ENCODE results near the gene IGFL2. TPM values are rescaled to one million over a fixed set of nuclear protein-coding genes. Genes with fewer than 3 reads are reported as not detected.

Gene IGFL2
- total RNA-seq, 2 donors from 2014 or later, result 0.72 TPM; not detected in 1

Other genes with a start within 250 kb of the IGFL2 start
- 1 to 10 TPM; 7.1 to 7.5 TPM for gene MYPOP, start 245.6 kb upstream of the IGFL2 start, total RNA-seq
- not detected for gene NANOS2, start 233.5 kb upstream of the IGFL2 start, total RNA-seq
- gene NOVA2, start 174.4 kb upstream of the IGFL2 start, total RNA-seq, result not detected
- 10 to 100 TPM; 13.5 to 15.6 TPM for gene CCDC61, start 152.8 kb upstream of the IGFL2 start, total RNA-seq
- gene PGLYRP1, start 125.2 kb upstream of the IGFL2 start, total RNA-seq, result not detected
- not detected for gene IGFL4, start 107.2 kb upstream of the IGFL2 start, total RNA-seq
- gene IGFL3, start 23.6 kb upstream of the IGFL2 start, total RNA-seq, result not detected
- gene IGFL1, start 81.5 kb downstream of the IGFL2 start, total RNA-seq, result not detected
- gene HIF3A, start 148.8 kb downstream of the IGFL2 start, total RNA-seq, result not detected
- gene PPP5C, start 198.8 kb downstream of the IGFL2 start, total RNA-seq, result 10 to 100 TPM; 34.8 to 42.8 TPM

All from T-helper 17 cell (primary cell).